Skeletal muscle satellite cell (primary cell): ENCODE measurements around the gene CCDC148.

Experiments
- H3K27me3 ChIP-seq: 2 replicates; pipeline ENCODE4 v1.7.0; 2013; ENCODE audit warnings: low read length; ENCODE audit not compliant: control insufficient read depth, insufficient read depth
- H3K36me3 ChIP-seq: 2 replicates; pipeline ENCODE4 v1.7.0; 2013; ENCODE audit warnings: mild to moderate bottlenecking, control low read depth, low read length; ENCODE audit not compliant: insufficient read depth
- H3K4me1 ChIP-seq: 2 replicates; pipeline ENCODE4 v1.7.0; 2013; ENCODE audit warnings: low read length; ENCODE audit not compliant: control insufficient read depth, insufficient read depth
- H3K4me2 ChIP-seq: 2 replicates; pipeline ENCODE4 v1.7.0; 2013; ENCODE audit warnings: mild to moderate bottlenecking, low read length
- H3K4me3 ChIP-seq: 2 replicates; pipeline ENCODE4 v1.7.0; 2013; ENCODE audit warnings: low read length
- H3K9ac ChIP-seq: 2 replicates; pipeline ENCODE4 v1.7.0; 2013; ENCODE audit warnings: mild to moderate bottlenecking, low read depth, low read length, moderate library complexity
- H3K9me3 ChIP-seq: replicated peaks from 2 replicates; pipeline ENCODE4 v1.7.0; 2013; ENCODE audit warnings: mild to moderate bottlenecking, control low read depth, low read length

The CCDC148 gene

GRCh38 chr2:158202161-158202815 lies 254.3 kb downstream of the CCDC148 start:
- H3K9me3 ChIP-seq, result no peaks in the 10 kb centered on the region
- H3K4me1 ChIP-seq, result peaks cover 14% of the 10 kb centered on the region
- H3K4me2 ChIP-seq, result no peak overlapping the region
- H3K4me3 ChIP-seq, result no peak overlapping the region
- no peaks in the 10 kb centered on the region for H3K27me3 ChIP-seq
- no peaks in the 10 kb centered on the region for H3K36me3 ChIP-seq
- H3K9ac ChIP-seq, result no peak overlapping the region

GRCh38 chr2:158199928-158200650 lies 256.5 kb downstream of the CCDC148 start:
- Histone ChIP-seq H3K9me3 (no peaks in the 10 kb centered on the region), H3K27me3 (no peaks in the 10 kb centered on the region), H3K4me3 (no peak overlapping the region), H3K4me1 (peaks cover 11% of the 10 kb centered on the region), H3K9ac (no peak overlapping the region), H3K36me3 (no peaks in the 10 kb centered on the region), H3K4me2 (no peak overlapping the region)

- H3K9ac ChIP-seq, result no peak overlapping the region
- H3K9me3 ChIP-seq, result no peaks in the 10 kb centered on the region
- no peaks in the 10 kb centered on the region for H3K4me1 ChIP-seq
- no peak overlapping the region for H3K4me2 ChIP-seq
- H3K4me3 ChIP-seq, result no peak overlapping the region
- H3K36me3 ChIP-seq, result no peaks in the 10 kb centered on the region
- no peaks in the 10 kb centered on the region for H3K27me3 ChIP-seq
Measured at GRCh38 chr2:158197940-158198339, 258.6 kb downstream of the CCDC148 start.

GRCh38 chr2:158194229-158194628 lies 262.3 kb downstream of the CCDC148 start:
- Histone ChIP-seq H3K9me3 (no peaks in the 10 kb centered on the region), H3K9ac (no peak overlapping the region), H3K4me1 (peaks cover 12% of the 10 kb centered on the region), H3K4me3 (no peak overlapping the region), H3K36me3 (no peaks in the 10 kb centered on the region), H3K4me2 (no peak overlapping the region), H3K27me3 (no peaks in the 10 kb centered on the region)

GRCh38 chr2:158192515-158193443 lies 263.8 kb downstream of the CCDC148 start:
- Histone ChIP-seq H3K36me3 (no peaks in the 10 kb centered on the region), H3K4me2 (no peak overlapping the region), H3K9ac (no peak overlapping the region), H3K4me1 (peaks cover 12% of the 10 kb centered on the region), H3K27me3 (no peaks in the 10 kb centered on the region), H3K9me3 (no peaks in the 10 kb centered on the region), H3K4me3 (no peak overlapping the region)

GRCh38 chr2:158191076-158191895 lies 265.3 kb downstream of the CCDC148 start:
- peaks cover under 1% of the 10 kb centered on the region for H3K27me3 ChIP-seq
- H3K4me1 ChIP-seq, result peaks cover 12% of the 10 kb centered on the region
- H3K9me3 ChIP-seq, result no peaks in the 10 kb centered on the region
- H3K4me3 ChIP-seq, result peak overlapping the region; percentile 2
- H3K36me3 ChIP-seq, result no peaks in the 10 kb centered on the region
- peak overlapping the region; percentile 61 for H3K4me2 ChIP-seq
- H3K9ac ChIP-seq, result peak overlapping the region; percentile 32

GRCh38 chr2:158189526-158189925 lies 267.0 kb downstream of the CCDC148 start:
- no peak overlapping the region for H3K9ac ChIP-seq
- peaks cover 5% of the 10 kb centered on the region for H3K27me3 ChIP-seq
- no peaks in the 10 kb centered on the region for H3K36me3 ChIP-seq
- H3K4me2 ChIP-seq, result no peak overlapping the region
- peaks cover 12% of the 10 kb centered on the region for H3K4me1 ChIP-seq
- no peak overlapping the region for H3K4me3 ChIP-seq
- H3K9me3 ChIP-seq, result no peaks in the 10 kb centered on the region

- Histone ChIP-seq H3K27me3 (peaks cover 14% of the 10 kb centered on the region), H3K36me3 (no peaks in the 10 kb centered on the region), H3K9ac (no peak overlapping the region), H3K9me3 (no peaks in the 10 kb centered on the region), H3K4me3 (no peak overlapping the region), H3K4me1 (peaks cover 12% of the 10 kb centered on the region), H3K4me2 (no peak overlapping the region)
Measured at GRCh38 chr2:158187908-158188307, 268.6 kb downstream of the CCDC148 start.

- H3K9ac ChIP-seq, result no peak overlapping the region
- no peaks in the 10 kb centered on the region for H3K36me3 ChIP-seq
- H3K4me1 ChIP-seq, result no peaks in the 10 kb centered on the region
- H3K9me3 ChIP-seq, result no peaks in the 10 kb centered on the region
- H3K4me2 ChIP-seq, result no peak overlapping the region
- H3K27me3 ChIP-seq, result peaks cover 28% of the 10 kb centered on the region
- H3K4me3 ChIP-seq, result no peak overlapping the region
Measured at GRCh38 chr2:158184556-158185343, 271.8 kb downstream of the CCDC148 start.

- Histone ChIP-seq H3K4me3 (no peak overlapping the region), H3K9ac (no peak overlapping the region), H3K27me3 (peaks cover 28% of the 10 kb centered on the region), H3K9me3 (no peaks in the 10 kb centered on the region), H3K4me1 (no peaks in the 10 kb centered on the region), H3K36me3 (no peaks in the 10 kb centered on the region), H3K4me2 (no peak overlapping the region)
Measured at GRCh38 chr2:158184001-158184400, 272.6 kb downstream of the CCDC148 start.
